ENCODE results near the gene RNF227.

Gene RNF227

DNA sequence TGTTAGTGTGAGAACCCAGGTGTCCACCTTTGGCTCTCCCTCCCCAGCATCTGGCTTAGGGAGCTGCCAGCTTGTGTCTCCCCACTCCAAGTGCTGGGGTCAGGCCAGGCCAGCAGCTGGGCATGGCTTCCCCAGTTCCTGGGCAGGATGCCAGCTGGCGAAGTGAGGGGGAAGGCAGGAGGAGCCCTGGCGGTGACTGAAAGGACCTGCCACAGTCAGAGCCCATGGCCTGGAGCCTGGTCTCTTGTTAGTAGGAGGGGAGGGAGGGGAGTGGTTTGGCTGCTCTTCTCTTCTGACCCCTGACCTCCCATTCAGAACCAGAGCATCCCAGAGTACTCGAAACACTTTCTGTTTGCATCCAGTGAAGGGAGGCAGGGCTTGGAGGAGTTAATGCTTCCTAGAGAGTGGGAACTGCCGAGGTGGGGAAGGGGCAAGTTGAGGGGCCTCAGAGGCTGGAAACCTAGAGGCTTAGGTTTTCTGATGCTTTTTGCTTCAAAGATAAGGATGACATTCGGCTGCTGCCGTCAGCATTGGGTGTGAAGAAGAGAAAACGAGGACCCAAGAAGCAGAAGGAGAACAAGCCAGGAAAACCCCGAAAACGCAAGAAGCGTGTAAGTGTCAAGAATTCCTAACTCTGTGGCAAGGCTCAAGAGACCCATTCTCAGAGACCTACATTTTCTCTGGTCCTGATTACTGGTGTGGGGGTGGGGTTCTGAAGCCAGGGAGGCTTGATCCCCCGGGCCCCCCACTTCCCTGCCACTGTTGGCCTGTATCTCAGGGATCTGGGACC lies 26.7 kb downstream of the RNF227 start:
- peak in 1 of 3 experiments; percentile 34 for DNase-seq (ENCODE audit: low read depth in 3 of 3)

DNA sequence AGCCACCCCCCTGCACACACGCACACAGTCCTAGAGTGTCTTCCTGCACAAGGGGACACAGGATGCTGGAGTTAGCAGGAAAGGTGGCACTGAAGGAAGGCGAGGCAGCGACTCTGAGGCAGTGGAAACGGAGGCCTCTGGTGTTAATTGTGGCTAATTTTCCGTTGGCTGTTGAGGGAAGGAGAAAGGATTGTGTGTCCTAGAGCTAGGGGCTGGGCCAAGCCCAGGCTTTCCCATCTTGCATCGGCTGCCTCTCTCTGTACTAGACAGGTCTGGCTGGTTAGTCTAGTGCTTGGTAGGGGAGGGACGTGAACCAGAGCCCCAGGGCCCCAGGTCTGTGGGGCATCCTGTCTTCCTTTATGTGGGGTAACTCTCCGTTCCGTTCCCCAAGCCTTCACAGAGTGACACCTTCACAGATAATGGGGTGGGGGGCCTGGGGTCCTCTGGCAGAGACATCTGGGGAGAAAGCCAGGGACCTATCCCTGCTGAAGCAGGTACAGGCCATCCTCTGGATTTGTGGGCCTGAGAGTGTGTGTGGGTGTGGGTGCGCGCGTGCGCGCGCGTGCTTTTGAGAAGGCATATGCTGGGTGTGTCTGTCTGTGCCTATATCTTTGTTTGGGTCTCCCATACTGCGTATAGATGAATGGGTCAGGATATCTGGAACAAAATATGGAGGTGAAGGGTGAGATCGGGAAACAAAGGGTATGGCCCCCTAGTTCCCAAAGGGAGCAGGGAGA lies 27.7 kb downstream of the RNF227 start, which contains the start of gene CHD3:
Gene CHD3 (plus strand): TSS at position 606 of the 737 bp plus-strand sequence. CDS start 212 bp downstream, outside the sequence.
- DNase-seq (ENCODE audit: low read depth in 3 of 3) = peak in 1 of 3 experiments; percentile 69

DNA sequence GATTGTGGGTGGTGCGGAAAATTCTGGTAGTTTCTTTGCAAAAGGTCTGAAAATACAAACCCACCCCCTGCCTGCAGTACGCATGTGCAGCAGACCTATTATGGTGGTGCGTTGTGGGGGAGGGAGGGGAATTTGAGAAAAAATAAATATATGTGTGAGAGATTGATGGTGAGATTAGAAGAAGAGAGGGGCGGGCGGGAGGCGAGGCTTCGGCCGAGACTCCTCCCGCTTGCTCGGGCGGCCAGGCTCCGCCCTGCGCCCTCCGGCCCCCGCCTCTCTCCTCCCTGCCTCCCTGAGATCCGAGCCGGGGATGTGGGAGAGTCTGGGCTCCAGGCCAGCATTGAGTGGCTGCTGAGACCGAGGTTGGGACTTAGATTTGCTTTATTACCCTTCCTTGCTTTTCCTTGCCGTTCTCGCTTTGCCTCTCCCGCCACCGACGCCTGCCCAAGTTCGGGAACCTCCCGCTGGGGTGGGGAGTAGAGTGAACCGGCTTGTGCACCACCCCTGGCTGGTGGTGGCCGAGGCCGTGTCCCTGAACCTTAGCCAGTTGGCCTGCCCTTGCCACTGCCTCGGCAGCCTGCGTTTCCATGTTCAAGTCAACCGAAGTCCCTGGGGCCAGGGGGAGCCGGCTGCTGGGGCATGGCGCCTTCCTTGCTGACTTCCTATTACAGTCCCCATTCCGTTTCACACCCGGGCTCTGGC lies 28.5 kb downstream of the RNF227 start:
- peak; percentile 81 to 89 (median 88) for DNase-seq (ENCODE audit: low read depth in 3 of 3)

DNA sequence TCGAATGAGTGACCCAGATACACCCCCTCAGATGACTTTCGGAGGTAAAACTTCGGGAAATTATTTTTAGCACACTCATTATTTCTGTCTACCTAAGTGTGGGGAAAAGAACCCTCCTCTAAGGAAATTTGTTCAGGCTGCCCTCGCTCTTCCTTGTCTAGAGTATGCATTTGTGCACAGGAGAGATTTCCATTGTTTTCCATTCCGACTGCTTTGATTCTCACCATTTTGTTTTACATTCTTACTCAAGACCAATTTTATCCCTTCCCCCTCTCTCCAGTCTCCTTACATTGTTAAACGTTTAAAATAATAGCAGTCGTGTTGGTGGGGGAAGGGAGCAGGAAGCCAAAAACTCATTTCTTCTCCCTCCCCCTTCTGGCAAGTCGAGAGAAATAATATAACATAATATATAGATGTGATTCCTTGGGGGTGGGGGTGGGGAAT lies 29.0 kb downstream of the RNF227 start:
- DNase-seq (ENCODE audit: low read depth in 3 of 3) = no peak

DNA sequence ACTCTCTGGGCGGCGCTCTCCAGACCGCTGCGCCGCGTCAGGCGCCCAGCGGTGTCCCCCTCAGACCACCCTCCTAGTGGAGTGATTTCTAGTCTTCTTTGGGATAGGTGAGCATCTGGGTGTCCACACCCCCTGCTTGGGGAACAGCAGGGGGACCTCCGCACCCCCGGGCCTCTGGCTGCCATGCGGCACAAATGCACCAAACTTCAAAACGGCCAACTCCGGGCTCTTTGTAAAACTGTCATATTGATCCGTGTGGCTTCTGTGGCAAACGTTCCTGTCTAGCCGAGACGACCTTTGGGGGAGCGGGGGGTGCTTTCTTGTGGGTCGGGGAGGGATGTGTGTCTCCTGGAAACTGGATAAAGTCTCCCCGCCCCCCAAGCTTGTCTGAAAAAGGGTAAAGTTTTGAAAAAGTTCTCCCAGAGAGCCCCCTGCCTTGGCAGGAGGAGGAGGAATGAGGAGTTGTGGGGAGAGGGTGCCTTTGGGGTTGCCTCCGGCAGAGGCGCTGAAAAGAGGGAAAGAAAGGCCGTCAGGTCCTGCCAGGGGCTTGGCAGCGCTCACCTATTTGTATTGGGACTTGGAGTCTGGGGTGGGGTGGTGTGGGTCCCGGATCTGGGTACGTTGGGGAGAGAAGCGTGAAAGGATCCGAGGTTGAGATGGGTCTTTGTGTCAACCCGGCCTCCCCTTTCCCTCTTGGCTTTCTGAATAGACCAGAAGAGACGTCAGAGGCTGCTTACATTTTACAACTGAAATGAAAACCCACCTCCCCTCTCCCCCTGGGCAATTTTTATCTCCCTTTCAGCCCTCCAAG lies 29.7 kb downstream of the RNF227 start:
- DNase-seq (ENCODE audit: low read depth in 3 of 3) = peak in 1 of 3 experiments; percentile 54

DNA sequence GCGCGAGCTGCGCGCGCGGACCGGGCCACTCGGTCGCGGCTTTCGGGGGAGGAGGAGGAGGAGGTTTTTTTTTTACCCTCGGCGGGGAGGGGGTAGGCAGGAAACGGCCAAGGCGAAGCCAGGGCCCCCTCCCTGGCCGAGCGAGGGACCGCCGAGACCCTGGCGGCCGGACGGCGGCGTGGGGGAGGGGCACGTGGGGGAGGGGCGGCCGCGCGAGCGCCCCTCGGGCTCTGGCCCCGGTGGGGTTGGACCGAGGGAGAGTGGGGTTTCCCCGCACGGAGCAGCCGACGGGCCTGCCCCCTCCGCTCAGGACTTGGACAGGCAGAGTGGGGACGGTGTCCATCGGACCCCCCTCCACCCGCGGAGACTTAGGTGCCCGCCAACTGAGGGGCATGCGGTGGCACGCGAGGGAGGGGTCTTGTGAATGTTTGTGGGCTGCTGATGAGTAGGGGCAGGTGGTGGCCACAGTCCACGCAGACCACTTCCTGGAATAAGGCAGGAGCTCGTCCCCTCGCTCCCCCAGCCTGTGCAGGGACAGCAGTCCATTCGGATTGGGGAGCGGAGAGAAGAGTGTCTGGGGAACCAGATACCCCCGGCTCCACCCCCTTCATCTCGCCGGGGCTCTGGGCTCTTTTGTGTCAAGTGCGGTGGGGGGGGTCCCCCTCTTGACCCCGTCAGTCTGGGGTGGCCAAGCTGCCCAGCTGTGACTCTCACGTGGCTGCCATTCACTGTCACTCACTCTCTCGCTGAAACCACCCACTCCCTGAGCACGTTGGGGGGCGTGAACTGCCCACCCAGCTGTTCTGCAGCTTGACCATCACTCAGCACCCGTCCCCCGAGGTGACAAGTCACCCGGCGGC lies 30.5 kb downstream of the RNF227 start:
- peak in 1 of 3 experiments; percentile 41 for DNase-seq (ENCODE audit: low read depth in 3 of 3)

DNA sequence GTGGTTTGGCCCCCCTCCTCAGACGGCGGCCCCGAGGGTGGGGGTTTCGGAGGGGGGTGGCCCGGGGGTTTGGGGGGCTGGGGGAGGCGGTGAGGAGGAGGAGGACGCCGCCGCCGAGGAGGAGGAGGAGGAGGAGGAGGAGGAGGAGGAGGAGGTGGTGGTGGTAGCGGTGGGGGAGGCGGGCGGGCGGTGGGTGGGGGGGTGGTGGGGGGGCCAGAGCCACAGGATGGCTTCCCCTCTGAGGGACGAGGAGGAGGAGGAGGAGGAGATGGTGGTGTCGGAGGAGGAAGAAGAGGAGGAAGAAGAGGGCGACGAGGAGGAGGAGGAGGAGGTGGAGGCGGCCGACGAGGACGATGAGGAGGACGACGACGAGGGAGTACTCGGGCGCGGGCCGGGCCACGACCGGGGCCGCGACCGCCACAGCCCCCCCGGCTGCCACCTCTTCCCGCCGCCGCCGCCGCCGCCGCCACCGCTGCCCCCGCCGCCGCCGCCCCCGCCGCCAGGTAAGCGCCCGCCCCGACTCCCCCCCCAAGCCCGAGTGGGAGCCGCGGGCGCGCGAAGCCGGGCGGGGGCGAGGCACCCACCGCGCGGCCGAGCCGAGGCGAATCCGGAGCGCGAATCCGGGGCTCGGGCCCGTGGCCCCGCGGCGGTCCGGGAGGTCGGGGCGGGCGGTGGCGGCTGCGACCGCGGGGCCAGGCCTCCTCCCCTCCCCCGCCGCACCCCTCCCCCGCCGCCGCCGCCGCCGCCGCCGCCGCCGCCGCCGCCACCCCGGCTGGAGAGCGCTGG lies 31.3 kb downstream of the RNF227 start:
- peak in 1 of 3 experiments; percentile 47 for DNase-seq (ENCODE audit: low read depth in 3 of 3)

DNA sequence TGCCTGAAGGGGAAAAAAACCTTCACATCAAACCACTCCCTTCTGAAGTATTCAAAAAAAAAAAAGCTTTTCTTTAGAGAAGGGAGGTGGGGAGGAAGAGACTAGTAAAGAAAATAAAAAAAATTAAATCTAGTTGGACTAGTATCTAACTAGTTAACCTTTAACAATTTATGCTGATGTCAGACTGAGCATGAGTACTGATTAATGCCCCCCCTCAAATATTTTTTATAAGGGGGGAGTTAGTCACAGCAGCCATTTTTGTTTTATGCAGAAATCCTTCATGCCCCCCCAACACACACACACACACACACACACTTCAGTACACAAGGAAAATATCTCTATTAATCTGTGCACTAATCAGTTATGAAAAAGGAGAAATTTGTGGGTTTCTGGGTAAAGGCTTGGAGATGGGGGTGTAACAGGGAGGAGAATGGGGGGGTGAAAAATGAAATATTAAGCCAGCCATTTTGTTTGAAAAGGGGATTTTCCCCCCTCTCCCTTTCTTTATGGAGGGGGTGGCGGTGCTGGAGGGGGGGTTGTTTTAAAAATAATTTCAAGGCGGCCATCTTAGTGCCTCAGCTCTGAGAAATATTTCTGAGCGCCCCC lies 32.2 kb downstream of the RNF227 start:
- DNase-seq (ENCODE audit: low read depth in 3 of 3) = peak in 1 of 3 experiments; percentile 27

DNA sequence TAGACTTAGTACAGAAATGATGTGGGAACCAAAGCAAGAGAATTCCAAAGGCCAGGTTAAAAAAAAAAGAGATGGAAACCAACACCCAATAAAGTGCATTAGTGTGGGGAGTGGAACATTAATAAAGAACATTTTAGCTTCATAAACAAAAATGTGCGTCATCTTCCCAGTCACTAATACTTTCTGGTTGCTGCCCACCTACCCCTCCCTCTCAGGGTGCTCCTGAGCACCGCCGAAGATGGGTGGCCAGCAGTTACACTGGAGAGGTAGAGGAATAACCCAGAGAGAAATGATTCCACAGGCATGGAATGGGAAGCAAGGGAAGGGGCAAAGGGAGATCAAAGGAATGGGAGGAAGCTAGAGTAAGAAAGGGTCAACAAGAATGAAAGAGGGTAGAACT lies 33.5 kb downstream of the RNF227 start:
- no peak for DNase-seq (ENCODE audit: low read depth in 3 of 3)

DNA sequence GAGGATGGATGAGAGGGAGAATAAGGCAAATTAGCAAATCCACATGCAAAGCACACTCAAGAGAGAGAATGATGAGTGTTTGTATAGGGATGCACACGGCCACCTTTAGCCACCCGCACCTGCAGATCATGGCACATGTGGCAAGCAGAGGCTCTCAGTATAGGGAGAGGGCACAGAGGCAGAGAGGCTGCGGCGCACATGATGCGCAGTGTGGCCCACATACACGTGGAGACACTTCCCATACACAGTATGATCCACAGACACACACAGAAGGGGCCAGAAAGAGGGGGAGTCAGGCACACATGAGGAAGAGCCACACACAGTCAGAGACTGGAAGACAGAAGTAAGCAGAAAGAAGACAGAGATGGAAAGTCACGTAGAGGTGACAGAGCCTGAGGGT lies 34.0 kb downstream of the RNF227 start:
- DNase-seq (ENCODE audit: low read depth in 3 of 3) = no peak

DNA sequence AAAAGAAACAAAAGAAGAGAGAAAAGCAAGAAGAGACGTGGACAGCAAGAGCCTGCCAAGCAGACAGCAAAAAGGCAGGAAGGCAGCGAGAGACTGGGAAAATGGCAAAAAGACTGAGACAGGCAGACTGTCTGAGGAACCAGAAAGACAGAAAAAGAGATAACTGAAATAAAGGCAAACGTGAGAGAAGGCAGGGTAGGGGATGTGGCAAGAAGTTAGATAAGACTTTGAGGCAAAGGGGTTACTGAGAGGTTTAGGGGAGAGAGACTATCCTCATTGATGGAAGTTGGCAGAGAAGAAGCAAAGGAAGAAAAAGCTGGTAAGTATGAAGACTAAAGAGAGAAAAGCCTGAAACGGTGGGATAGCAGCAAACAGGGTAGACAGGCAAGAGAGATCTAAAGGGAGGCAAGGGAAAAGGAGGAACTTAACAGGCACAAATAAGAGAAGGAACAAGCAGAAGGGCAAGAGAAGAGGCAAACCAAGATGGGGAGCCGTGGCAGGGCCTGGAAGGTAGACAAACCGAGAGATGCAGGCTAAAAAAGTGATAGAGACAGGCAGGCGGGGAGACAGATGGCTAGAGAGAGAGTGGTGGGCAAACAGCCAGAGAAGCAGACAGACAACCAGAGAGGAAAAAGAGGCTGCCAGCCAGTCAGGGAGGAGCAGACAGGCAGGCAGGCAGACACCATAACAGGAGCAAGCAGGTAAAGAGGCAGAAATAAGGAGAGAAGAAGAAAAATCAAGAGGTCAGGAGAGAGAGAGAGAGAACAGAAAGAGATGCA lies 34.6 kb downstream of the RNF227 start:
- no peak for DNase-seq (ENCODE audit: low read depth in 3 of 3)

DNA sequence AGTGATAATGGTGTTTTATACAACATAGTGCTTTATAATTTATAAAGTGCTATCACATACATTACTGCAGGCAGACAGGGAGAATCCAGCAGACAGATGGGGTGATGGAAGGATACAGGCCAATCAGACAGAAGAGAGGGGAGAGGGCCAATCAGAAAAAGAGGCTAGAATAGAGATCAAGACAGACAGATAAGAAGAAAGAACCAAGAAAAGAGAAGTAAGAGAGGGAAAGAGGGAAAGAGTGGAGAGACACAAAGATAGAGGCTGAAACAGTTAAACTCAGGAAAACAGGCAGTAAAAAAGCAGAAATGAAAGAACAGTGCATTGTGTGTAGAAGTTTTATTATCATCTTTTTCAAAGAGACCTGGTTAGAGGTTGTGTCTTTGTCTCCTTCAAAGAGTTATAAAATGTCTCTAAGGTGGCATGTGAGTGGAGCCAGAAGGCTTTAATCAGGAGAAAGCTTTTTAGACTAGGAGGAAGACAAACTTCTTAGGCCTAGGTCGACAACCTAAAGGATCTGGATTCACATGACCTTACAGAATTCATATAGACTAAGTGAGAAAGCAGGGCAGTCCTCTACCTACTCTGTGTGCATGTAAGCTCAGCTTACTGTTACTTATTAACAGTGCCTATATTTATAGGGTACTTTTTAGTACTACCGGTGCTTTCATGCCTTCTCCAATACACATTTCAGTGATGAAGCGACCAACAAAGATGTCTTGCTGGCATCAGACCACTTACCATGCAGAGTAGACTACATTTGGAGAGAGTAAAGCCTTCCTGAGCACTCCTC lies 35.8 kb downstream of the RNF227 start:
- DNase-seq (ENCODE audit: low read depth in 3 of 3) = no peak

DNA sequence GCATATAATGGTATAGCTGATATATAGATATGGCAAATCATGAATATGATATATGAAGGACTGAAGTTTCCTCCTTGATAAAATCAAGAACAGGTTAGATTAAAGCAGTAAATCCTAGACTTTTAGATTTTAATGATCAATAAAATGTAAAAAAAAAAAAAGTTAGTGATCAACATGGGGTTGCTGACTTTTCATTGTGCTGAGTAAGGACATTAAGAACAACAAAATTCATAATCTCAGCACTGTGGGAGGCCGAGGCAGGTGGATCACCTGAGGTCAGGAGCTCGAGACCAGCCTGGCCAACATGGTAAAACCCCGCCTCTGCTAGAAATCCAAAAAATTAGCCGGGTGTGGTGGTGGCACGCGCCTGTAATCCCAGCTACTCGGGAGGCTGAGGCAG lies 37.9 kb downstream of the RNF227 start:
- no peak for DNase-seq (ENCODE audit: low read depth in 3 of 3)

DNA sequence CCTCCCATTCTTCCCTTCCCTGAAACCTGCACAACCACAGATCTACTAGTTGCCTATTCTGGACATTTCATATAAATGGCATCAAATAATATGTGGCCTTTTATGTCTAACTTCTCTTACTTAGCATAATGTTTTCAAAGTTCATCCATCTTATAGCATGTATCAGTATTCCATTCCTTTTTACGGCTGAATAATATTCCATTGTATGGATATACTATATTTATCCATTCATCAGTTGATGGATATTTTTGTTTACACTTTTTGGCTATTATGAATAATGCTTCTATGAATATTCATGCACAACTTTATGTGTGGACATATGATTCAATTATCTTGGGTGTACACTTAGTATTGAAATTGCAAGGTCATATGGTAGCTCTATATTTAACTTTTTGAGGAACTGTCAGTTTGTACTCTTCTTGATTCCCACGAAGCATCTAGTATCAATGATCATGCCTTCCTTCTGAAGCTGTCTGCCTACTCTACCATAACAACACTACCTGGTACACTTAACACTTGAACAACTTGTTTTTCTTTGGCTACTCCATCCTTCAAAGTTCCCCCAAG lies 40.2 kb downstream of the RNF227 start:
- DNase-seq (ENCODE audit: low read depth in 3 of 3) = no peak

DNA sequence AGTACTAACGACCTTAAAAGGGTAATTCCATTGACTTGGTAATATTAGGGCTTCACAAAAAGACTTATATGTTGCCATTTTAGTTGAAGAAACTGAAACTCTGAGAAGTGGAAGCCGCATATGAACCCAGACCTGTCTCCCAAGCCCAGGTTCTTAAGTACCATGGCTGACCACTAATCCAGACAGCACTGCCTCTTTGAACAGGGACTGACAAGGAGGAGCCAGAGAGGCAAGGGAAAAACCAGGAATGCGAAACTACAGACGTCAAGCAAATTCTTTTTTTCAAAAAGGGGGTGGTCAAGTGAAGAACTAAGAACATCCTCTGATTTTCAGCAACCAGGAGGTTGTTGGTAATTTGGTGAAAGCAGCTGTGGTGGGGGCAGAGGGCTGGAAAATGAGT lies 43.0 kb downstream of the RNF227 start:
- DNase-seq (ENCODE audit: low read depth in 3 of 3) = no peak

DNA sequence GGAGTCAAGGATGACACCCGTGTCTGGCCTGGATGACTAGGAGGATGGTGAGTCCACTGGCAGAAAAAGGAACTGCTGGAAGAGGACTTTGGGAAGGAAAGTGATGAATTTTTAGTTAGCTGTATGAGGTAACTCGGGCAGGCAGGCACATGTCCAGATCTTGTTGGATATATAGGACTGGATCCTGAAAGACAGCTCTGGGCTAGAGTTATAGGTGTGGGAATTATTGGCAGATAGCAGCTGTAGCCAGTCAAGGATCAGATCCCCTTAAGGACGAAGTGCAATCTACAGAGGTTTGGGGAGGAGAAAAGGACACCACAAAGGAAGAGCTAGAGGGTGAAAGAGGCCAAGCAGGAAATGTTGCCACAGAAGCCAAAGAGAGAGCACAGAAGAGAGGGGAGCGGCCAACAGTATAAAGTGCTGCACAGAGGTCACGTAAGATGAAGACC lies 48.2 kb downstream of the RNF227 start:
- no peak for DNase-seq (ENCODE audit: low read depth in 3 of 3)

DNA sequence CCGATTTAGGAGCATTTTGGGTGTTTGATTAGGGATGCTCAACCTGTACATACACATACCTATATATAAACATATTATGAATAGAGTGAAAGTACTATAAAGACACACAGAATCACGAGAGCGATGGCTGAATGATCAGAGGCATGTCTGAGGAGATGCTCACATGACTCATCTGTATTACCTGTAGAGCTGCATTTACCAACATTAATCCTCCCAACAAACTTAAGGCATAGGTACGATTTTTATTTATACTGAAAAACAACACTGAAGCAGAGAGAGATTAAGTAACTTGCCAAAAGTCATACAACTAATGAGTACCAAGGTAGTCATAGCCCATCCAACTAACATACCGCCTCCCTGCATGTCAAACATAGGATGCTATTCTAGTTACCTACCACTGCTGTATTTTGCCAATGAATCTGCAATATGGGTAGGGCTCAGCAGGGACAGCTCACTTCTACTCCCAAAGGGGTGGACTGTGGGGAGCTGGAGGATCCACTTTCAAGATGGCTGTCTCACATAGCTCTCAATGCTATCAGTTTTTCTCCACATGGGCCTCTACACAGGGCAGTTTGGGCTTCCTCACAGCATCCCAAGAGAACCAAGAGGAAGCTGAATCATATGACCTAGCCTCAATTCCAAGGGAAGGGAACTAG lies 51.0 kb downstream of the RNF227 start:
- no peak for DNase-seq (ENCODE audit: low read depth in 3 of 3)

Data from stimulated activated CD4-positive, alpha-beta T cell treated with anti-CD3 and anti-CD28 coated beads, TNF-alpha, amount 100 ng/mL, for 24 hours (primary cell).